NCI-H524 treated with DMSO at 0.1 percent for 48 hours (cell line): ENCODE data around the gene KRTAP10-4.
A peak's percentile ranks its signal among the peaks of the same experiment; 100 is the strongest.
"Not testable (repeated sequence)": the region's sequence is repeated elsewhere in the genome, so short reads cannot be mapped to it uniquely, and the experiment has no call there.

Experiments
- DNase-seq: peaks from one replicate; lab custom pipeline; 2025; lab: John Stamatoyannopoulos, UW

KRTAP10-4 gene

GRCh38 chr21:44557491-44558328 is 15.8 kb upstream of the KRTAP10-4 start:
- no peak for DNase-seq

DNA sequence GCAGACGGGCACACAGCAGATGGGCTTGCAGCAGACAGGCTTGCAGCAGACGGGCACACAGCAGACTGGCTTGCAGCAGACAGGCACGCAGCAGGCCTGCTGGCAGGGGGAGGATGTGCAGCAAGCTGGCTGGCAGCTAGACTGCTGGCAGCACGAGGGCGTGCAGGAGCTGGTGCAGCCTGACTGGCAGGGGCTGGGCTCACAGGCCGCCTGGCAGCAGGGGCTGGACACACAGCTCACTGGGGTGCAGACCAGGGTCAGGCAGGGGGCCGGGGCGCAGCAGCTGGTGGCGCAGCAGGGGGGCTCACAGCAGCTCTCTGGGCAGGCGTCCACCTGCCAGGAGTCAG is 15.2 kb upstream of the KRTAP10-4 start:
- DNase-seq, result not testable (repeated sequence)

- DNase-seq, result no peak
These were observed 14.8 kb upstream of the KRTAP10-4 start, which contains the start of gene KRTAP10-3 for GRCh38 chr21:44558695-44559094. KRTAP10-3 (minus strand) TSS chr21:44558795; CDS start chr21:44558715, 80 bp downstream.

- no peak for DNase-seq
These were observed 9.4 kb upstream of the KRTAP10-4 start for GRCh38 chr21:44564099-44564498.

GRCh38 chr21:44564886-44565598 is 8.5 kb upstream of the KRTAP10-4 start:
- no peak for DNase-seq

- DNase-seq, result no peak
These were observed 7.1 kb upstream of the KRTAP10-4 start for GRCh38 chr21:44566403-44566802.

GRCh38 chr21:44567481-44568171 is 5.9 kb upstream of the KRTAP10-4 start:
- DNase-seq, result no peak

DNA sequence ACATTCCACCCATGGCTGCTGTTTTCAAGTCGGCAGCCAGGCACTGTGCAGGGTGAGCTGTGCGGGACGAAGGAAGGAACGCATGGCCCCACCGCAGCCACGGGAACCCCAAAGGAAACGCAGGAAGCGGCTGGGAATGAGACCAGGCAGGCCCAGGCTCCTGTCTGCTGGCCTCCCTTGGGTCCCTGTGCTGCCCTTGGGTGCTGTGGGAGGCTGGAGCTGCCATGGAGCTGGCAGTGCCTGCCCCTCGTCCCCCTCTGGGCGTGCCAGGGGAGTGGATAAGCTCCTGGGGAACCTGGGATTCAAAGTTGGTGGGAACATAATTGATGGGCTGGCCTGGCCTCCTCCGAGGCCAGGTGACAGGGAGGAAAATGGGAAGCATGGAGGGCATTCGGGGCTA is 5.3 kb upstream of the KRTAP10-4 start:
- no peak for DNase-seq

DNA sequence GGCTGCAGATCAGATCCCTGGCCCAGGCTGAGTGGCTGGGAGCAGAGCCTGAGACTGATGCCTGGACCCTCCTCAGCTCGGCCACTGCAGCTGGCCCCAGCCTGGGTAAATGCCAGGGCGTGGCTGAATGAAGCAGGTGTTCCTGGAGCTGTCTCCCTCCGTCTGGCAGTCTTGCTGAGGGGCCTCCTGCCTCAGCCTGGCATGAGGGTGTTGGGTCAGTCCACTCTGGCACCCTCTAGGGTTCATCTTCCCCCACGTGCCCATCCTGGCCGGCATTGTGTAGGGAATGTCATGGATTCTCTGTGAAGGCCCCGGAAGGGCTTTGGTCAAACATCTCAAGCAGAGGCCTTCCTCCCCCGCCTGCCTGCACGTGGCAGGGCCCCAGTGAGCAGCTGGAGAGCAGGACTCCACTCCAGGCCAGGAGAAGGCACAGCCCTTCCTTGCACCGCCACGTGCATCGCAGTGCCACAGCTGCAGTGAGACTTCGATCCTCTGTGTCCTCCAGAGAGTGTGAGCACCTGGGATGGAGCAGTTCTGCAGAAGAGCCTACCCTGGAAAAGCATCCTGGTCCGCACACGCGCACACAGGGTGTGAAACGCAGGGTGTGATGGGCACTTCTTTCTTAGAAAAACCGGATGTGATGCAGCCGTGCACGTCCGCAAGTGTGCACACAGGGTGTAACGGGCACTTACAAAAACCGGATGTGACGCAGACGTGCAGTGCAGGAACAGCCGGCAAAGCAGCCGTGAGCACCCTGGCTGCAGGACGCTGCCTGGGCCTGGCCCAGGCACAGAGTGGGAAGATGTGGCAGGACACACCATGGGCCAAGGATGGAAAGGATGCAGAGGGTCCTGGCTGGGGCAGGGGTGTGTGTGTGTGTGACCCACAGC is 4.6 kb upstream of the KRTAP10-4 start:
- peak; percentile 29 for DNase-seq

- no peak for DNase-seq
These were observed 3.5 kb upstream of the KRTAP10-4 start for GRCh38 chr21:44569861-44570517.

DNA sequence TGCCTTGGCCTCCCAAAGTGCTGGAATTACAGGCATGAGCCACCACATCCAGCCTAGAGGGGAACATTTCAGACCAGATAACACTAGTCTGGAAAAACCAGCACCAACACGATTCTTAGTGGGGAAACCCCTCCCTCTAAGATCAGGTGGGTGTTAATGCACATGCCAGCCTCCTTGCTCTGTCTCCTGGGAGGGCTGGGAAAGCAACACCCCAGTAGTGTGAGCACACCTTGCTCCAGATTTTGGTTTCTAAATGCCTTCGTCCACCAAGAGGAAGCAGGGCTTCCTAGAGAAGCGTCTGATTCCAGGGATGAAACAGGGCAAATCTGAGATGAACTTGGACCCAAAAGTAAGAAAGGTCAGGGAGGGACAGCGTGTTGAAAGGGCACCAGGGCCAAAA is 2.2 kb upstream of the KRTAP10-4 start:
- DNase-seq, result no peak

DNA sequence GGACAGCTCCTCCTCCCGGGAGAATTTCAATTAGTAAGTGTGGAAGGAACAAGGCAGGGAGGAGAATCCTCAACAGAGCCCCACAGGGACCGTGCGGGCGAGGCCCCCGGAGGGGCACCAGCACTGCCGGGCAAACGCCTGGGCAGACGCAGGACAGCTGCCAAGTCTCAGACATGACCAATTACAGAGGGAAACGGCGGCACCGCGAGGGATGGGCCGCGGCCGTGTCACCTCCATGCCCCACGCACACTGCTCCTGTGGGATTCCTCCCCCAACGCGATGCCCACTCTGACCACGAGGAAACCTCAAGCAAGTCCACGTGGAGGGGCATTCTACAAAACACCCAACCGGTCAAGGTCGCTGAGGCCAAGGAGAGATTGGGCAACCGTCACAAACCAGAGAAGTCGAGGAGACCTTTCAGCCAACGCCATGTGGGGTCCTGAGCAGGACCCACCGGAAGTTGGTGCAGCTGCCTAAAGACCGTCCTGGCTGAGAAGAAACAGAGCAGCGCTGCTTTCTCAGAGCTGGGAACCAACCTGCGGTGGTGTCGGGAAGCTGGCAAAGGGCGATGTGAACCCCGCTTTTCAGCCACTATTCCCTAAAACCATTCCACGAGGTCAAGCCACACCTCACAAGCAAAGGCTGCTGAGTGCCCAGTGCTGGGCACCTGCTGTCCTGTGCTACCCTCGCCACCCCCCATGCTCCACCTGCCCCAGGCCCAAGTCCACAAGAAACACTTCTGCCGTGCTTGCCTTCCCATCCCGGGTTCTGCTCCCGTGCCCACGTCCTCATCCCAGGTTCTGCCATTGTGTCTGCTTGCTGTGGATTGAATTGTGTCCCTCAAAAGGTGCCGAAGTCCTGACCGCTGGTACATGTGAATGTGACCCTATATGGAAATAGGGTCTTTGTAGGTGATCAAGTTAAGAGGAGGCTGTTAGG is 1.4 kb upstream of the KRTAP10-4 start:
- DNase-seq, result no peak

GRCh38 chr21:44572959-44573583 is 458 bp upstream of the KRTAP10-4 start:
- DNase-seq, result no peak

DNA sequence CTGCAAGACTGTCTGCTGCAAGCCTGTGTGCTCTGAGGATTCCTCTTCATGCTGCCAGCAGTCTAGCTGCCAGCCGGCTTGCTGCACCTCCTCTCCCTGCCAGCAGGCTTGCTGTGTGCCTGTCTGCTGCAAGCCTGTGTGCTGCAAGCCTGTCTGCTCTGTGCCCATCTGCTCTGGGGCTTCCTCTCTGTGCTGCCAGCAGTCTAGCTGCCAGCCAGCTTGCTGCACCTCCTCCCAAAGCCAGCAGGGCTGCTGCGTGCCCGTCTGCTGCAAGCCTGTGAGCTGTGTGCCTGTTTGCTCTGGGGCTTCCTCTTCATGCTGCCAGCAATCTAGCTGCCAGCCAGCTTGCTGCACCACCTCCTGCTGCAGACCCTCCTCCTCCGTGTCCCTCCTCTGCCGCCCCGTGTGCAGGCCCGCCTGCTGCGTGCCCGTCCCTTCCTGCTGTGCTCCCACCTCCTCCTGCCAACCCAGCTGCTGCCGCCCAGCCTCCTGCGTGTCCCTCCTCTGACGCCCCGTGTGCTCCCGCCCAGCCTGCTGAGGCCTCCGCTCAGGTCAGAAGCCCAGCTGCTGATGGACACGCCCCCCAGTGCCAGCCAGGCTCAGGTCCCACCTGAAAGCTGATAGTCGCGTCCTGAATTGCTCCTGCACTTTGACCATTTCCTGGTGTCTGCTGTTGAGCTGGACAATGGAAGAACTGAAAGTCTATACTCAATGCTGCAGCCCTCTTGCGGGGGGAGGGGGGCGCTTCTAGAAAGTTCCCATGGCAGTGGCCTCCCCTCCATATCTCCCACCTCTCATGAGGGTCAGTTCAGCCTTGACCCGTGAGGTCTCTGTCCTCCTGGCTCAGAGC is 1.2 kb downstream of the KRTAP10-4 start:
- DNase-seq, result no peak

- DNase-seq, result no peak
These were observed 1.9 kb downstream of the KRTAP10-4 start for GRCh38 chr21:44575307-44576024.

DNA sequence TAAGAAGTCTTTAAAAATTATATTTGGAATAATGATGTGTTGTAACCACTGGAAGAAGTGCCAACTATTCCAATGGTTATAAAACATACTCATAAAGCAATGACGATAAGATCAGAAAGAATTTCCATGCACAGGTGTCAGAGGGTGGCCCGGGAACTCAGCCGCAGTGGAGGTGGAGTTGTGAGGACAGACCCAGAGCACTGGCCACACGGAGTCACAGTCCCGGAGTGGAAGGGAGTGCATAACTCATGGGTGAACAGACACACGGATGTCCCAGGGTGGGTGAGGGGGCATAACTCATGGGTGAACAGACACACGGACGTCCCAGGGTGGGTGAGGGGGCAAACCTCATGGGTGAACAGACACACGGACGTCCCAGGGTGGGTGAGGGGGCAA is 2.5 kb downstream of the KRTAP10-4 start:
- no peak for DNase-seq

- DNase-seq, result no peak
These were observed 5.0 kb downstream of the KRTAP10-4 start for GRCh38 chr21:44578371-44579055.
